OCI-M2 (cell line): ENCODE results near the gene SERPINA6.
"Not testable (repeated sequence)": the region's sequence is repeated elsewhere in the genome, so short reads cannot be mapped to it uniquely, and the experiment has no call there.

Experiments
- DNase-seq: peaks from one replicate; lab custom pipeline; 2025; ENCODE audit not compliant: unreplicated experiment; lab: John Stamatoyannopoulos, UW

The SERPINA6 gene, protein sequence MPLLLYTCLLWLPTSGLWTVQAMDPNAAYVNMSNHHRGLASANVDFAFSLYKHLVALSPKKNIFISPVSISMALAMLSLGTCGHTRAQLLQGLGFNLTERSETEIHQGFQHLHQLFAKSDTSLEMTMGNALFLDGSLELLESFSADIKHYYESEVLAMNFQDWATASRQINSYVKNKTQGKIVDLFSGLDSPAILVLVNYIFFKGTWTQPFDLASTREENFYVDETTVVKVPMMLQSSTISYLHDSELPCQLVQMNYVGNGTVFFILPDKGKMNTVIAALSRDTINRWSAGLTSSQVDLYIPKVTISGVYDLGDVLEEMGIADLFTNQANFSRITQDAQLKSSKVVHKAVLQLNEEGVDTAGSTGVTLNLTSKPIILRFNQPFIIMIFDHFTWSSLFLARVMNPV

DNA sequence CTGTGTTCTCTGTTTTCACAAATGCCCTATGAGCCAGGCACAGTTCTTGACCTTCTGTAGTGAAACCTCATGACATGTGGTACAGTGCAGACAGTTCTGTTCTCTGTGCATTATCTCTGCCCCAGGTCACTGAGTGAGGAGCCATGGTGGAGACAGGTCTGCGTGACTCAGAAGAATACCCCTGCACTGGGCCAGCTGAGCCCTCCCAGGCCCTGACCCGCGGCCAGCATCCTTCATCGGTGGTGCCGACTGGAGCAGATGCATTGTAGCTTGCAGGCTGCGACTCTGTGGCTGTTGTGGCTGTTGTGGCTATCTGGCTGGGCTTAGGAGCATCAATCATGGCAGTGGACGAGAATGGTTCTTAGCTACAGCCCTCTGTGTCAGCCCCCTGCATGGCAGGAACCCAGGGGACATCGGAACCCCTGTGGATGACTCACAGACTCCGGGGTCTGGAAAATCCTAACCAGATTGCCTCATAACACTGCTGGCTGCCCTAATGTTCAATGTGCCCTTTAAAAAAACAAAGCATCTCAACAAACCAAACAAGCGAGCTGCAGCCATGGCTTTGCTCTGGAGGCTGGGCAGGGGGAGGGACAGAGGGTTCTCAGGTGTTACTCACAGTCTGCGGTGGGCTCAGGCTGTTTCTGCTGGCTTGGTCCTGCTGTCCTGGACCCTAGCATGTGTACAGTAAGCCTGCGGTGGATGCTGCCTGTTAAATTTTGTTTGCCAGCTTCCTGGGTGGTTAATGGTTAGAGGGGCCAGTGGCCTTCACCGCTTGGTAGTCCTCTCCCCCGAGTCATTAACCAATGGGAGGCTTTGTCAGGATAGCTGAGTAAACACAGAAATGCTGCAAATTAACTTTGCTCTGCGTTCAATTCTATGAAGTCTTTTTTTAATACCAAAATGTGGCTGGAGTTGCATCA is at the start of gene SERPINA6:
Gene SERPINA6 (minus strand): TSS at position 689 of the 923 bp plus-strand sequence. CDS start 8,688 bp downstream, outside the sequence.
- DNase-seq, result no peak

DNA sequence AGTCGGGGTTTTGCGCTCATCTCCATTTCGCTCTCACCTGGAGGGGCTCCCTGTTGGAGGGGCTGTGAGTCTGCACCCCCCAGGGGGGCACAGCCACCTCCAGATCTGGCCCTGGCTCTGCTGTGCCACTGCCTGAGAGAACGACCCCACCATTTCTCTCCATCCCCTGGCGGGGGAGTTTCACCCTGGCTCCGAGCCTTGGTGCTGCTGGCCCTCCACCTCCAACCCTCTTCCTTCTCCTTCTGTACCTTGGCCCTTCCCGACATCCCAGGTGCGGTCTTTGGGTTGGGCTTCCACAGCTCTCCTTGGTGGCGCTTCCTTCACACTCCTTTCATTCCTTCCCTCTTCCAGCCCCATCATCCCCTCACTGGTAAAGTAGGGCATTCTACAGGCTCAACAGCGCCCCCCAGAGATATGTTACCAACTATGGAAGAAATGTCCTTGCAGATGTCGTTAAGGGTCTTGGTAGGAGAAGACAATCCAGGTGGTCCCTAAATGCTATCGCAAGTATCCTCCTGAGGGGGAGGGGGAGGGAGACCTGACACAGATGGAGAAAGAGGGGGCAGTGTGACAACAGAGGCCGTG is 49.0 kb upstream of the SERPINA6 start:
- DNase-seq, result no peak

- no peak for DNase-seq
These were observed 47.4 kb upstream of the SERPINA6 start for GRCh38 chr14:94370524-94370910.

- DNase-seq, result not testable (repeated sequence)
These were observed 46.8 kb upstream of the SERPINA6 start for GRCh38 chr14:94369766-94370523.

DNA sequence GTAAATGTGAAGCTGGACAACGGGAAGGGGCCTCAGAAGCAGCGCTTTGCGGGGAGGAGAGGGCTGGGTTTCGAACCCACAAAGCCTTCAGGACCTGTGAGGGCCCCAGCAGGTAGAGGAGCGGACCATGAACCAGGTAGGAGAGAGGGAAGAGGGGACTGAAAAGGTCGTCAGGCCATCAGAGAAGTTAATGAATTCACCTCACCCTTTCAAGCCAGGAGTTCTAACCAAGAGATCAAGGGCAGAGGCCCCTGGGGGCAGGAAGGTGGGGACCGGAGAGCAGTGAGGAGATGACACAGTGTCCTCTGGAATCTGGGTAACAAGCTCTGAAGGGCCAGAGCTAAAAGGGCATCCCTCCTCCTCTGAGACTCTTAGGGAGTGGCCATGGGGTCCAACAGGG is 45.8 kb upstream of the SERPINA6 start:
- DNase-seq, result no peak

- no peak for DNase-seq
These were observed 45.1 kb upstream of the SERPINA6 start for GRCh38 chr14:94368243-94368590.

- DNase-seq, result no peak
These were observed 44.5 kb upstream of the SERPINA6 start for GRCh38 chr14:94367347-94368242.

DNA sequence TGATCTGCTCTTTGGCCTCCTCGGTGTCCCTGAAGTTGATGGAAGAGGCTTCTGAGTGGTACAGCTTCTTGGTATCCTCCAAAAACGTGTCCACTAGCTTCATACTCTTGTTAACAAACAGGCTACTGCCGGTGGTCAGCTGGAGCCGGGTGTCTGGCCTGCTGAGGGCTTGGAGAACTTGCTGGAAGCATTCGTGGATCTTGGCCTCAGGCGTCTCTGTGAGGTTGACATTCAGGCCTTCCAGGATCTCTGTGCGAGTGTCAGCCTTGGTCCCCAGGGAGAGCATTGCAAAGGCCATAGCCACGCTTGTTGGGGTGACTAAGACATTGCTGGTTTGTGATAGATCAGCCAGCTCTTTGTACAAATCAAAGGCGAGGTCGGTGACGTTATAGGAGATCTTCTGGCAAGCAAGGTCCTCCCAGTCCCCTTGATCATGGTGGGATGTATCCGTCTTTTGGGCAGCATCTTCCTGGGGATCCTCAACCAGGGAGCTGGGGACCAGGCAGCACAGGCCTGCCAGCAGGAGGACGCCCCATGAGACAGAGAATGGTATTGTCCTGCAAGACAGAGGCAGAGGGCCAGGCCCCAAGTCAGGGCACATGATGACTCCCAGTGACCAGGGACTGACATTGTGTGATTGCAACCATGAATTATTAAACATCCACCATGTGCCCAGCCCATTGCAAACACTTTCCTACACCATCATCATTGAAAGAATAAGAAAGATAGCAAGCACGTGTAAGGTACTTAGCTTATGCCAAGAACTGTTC is 43.2 kb upstream of the SERPINA6 start, which contains the start of gene SERPINA2:
Gene SERPINA2 (minus strand): TSS at position 553 of the 770 bp plus-strand sequence.
- no peak for DNase-seq

GRCh38 chr14:94365624-94366023 is 42.5 kb upstream of the SERPINA6 start:
- DNase-seq, result no peak

DNA sequence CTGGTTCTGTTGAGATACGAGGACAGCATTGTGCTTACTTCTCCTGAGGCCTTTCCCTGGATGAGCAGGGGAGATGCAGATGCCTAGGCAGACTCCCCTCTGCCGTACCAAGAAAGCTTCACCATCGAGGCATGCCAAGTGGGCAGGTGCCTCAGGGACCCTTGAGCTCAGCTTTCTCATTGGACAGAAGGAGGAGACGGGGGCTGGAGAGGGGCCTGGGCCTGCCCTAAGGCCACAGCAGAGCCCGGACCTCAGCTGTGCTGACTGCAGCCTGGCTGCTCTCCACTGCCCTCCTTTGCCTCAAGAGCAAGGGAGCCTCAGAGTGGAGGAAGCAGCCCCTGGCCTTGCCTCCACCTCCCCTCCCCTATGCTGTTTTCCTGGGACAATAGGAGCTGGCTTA is 41.8 kb upstream of the SERPINA6 start:
- no peak for DNase-seq

DNA sequence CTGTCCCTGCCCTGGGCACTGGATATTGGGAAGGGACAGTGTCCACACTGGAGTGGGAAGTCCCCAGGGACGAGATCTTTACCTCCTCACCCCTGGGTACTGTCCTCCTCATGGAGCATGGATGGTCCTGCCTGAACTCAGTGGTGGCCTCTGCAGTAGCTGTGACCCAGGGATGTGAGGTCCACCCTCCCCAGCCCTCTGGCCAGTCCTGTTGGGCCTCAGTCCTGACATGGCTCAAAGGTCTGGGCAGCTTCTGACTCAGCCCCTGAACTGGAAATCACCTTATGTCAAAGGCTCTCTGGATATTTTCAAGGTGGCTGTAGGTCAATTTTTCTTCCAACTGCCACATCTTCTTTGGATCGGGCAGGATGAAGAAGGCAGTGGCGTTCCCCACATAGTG is 40.9 kb upstream of the SERPINA6 start:
- no peak for DNase-seq

GRCh38 chr14:94363151-94363624 is 40.1 kb upstream of the SERPINA6 start:
- DNase-seq, result no peak

DNA sequence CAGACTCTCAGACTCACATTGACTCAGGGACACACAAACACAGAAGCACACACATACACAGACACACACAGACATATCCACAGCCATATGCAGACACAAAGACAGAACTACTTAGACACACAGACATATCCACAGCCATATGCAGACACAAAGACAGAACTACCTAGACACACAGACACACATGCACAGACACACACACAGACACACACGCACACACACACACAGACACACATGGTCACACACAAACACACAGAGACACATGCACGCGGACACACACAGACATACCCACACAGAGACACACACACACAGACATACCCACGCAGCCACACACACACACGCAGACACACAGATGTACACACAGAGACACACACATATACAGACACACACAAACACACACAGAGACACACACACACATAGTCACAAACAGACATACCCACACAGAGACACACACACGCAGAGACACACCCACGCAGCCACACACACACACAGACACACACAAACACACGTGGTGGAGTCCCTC is 39.5 kb upstream of the SERPINA6 start:
- no peak for DNase-seq

DNA sequence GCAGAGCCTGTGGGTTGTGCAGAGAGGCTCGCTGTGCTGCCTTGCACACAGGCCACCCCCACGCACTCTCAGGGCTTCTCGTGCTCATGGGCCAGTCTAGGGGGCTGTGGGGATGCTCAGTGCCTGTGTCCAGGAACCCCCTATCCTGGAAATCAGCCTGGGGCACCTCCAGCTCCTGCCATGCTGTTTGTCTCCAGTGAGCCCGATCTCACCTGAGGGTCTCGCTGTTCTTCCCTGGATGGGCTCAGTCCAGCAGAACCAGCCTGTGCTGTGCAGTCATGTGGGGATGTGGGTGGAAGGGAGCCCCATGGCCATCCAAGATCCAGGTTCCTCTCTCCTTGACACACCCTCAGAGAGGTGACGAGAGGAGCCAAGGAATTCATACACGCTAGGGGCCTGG is 38.5 kb upstream of the SERPINA6 start:
- DNase-seq, result no peak

- DNase-seq, result no peak
These were observed 37.9 kb upstream of the SERPINA6 start for GRCh38 chr14:94360945-94361565.

- DNase-seq, result no peak
These were observed 34.0 kb upstream of the SERPINA6 start for GRCh38 chr14:94357166-94357565.

DNA sequence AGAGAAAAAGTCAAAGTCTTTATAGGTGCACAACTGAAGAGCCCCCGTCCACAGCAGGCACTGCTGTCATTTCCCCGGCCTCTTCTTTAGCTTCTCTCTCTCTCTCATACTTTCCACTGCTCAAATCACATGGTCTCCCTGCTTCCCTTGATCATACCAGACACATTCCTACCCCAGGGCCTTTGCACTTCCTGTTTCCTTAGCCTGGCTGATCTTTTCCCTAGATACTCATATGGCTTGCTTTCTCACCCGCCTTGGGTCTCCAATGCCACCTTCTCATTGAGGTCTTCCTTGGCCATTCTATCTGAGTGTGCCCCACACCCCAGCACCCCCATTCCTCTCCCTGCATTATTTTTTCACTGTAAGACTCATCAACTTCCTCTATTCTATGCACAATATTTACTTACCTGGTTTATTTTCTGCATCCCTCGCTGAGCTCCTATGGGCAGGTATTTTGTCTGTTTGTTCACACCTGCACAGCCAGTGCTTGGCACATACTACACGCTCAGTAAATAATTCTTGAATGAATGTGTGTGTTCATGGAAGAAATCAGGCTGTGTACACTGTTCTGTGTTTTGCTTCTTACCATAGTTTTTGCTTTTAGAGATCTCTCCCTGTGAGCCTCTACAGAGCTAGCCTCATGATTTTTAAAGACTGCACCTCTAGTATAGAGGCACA is 33.4 kb upstream of the SERPINA6 start:
- DNase-seq, result no peak
